ENCODE measurements around the gene APC2. TPM values are rescaled to one million over a fixed set of nuclear protein-coding genes. Genes with fewer than 3 reads are reported as not detected.

The APC2 gene
- total RNA-seq, 1 donor from 2014 or later = 0.22 TPM

GRCh38 chr19:1456121-1456900, 6.4 kb downstream of the APC2 start:
- DNase-seq = no peak
- no peak for TF ChIP-seq CTCF (IDR thresholded peaks at IDR 0.05; ENCODE audit: borderline replicate concordance)
- Histone ChIP-seq H3K27me3 (ENCODE audit: low read depth) (peaks cover 73% of the 10 kb centered on the region), H3K27ac (replicated peaks) (no peak overlapping the region), H3K4me3 (no peak overlapping the region), H3K36me3 (peaks cover 13% of the 10 kb centered on the region), H3K4me1 (peaks cover 44% of the 10 kb centered on the region), H3K9me3 (replicated peaks) (no peaks in the 10 kb centered on the region)
- intact Hi-C loops (cut with micrococcal nuclease) = no loop called here

- Histone ChIP-seq H3K27me3 (ENCODE audit: low read depth) (peaks cover 64% of the 10 kb centered on the region), H3K4me1 (peaks cover 44% of the 10 kb centered on the region), H3K27ac (replicated peaks) (no peak overlapping the region), H3K9me3 (replicated peaks) (no peaks in the 10 kb centered on the region), H3K4me3 (no peak overlapping the region), H3K36me3 (peaks cover 13% of the 10 kb centered on the region)
- intact Hi-C loops (cut with micrococcal nuclease) = no loop called here
- TF ChIP-seq CTCF (IDR thresholded peaks at IDR 0.05; ENCODE audit: borderline replicate concordance) = no peak
- DNase-seq = no peak
These were observed 7.3 kb downstream of the APC2 start for GRCh38 chr19:1457031-1457739.

GRCh38 chr19:1457892-1458291, 8.0 kb downstream of the APC2 start:
- H3K36me3 ChIP-seq = peaks cover 13% of the 10 kb centered on the region
- TF ChIP-seq CTCF (IDR thresholded peaks at IDR 0.05; ENCODE audit: borderline replicate concordance) = no peak
- peaks cover 38% of the 10 kb centered on the region for H3K4me1 ChIP-seq
- no peaks in the 10 kb centered on the region for H3K9me3 ChIP-seq (replicated peaks)
- no peak for DNase-seq
- intact Hi-C loops (cut with micrococcal nuclease) = no loop called here
- no peak overlapping the region for H3K27ac ChIP-seq (replicated peaks)
- peaks cover 57% of the 10 kb centered on the region for H3K27me3 ChIP-seq (ENCODE audit: low read depth)
- H3K4me3 ChIP-seq = no peak overlapping the region

GRCh38 chr19:1459479-1459878, 9.6 kb downstream of the APC2 start:
- Histone ChIP-seq H3K9me3 (replicated peaks) (no peaks in the 10 kb centered on the region), H3K27me3 (ENCODE audit: low read depth) (peaks cover 50% of the 10 kb centered on the region), H3K4me3 (no peak overlapping the region), H3K36me3 (peaks cover 13% of the 10 kb centered on the region), H3K27ac (replicated peaks) (no peak overlapping the region), H3K4me1 (peaks cover 24% of the 10 kb centered on the region)
- no peak for DNase-seq
- no peak for TF ChIP-seq CTCF (IDR thresholded peaks at IDR 0.05; ENCODE audit: borderline replicate concordance)
- intact Hi-C loops (cut with micrococcal nuclease) = no loop called here

- TF ChIP-seq CTCF (IDR thresholded peaks at IDR 0.05; ENCODE audit: borderline replicate concordance) = no peak
These were observed 10.4 kb downstream of the APC2 start for GRCh38 chr19:1460033-1460995.

More at GRCh38 chr19:1460033-1460995, 10.4 kb downstream of the APC2 start:
- no peak overlapping the region for H3K4me3 ChIP-seq
- peaks cover 13% of the 10 kb centered on the region for H3K36me3 ChIP-seq
- no peak overlapping the region for H3K27ac ChIP-seq (replicated peaks)
- H3K27me3 ChIP-seq (ENCODE audit: low read depth) = peaks cover 49% of the 10 kb centered on the region
- no peak for DNase-seq
- no peaks in the 10 kb centered on the region for H3K9me3 ChIP-seq (replicated peaks)
- H3K4me1 ChIP-seq = peaks cover 23% of the 10 kb centered on the region
- intact Hi-C loops (cut with micrococcal nuclease) = no loop called here

All from left ventricle myocardium inferior (tissue), 1 donor.